RWPE2 (cell line): ENCODE measurements around the gene PRKAG2.

ENCODE experiments used
- ATAC-seq: fragments of 200-7000 bp; cut with Tn5 transposase; 3 replicates; pipeline ENCODE4 v1.9.1; 2021; ENCODE audit warnings: low read depth
- DNase-seq: peaks from one replicate; pipeline ENCODE4 v3.0.0-alpha.2; 2020; ENCODE audit warnings: low spot score
- H3K27ac ChIP-seq: fragments of 450-650 bp; 2 replicates; pipeline ENCODE4 v1.5.1; 2017; ENCODE audit warnings: mild to moderate bottlenecking; ENCODE audit not compliant: poor library complexity, severe bottlenecking
- H3K27me3 ChIP-seq: fragments of 250-450 bp; sonication (Bioruptor Pico); 2 replicates; pipeline ENCODE4 v1.5.1; 2021; ENCODE audit warnings: mild to moderate bottlenecking, moderate library complexity; ENCODE audit not compliant: insufficient read depth, poor library complexity, severe bottlenecking
- H3K36me3 ChIP-seq: fragments of 250-450 bp; sonication (Bioruptor Pico); 2 replicates; pipeline ENCODE4 v1.5.1; 2020; ENCODE audit warnings: low read depth, mild to moderate bottlenecking, moderate library complexity
- H3K4me1 ChIP-seq: fragments of 250-450 bp; sonication (Bioruptor Pico); 2 replicates; pipeline ENCODE4 v1.5.1; 2021; ENCODE audit warnings: mild to moderate bottlenecking, moderate library complexity; ENCODE audit not compliant: insufficient read depth, poor library complexity, severe bottlenecking
- H3K4me3 ChIP-seq: fragments of 250-450 bp; sonication (Bioruptor Pico); 2 replicates; pipeline ENCODE4 v1.5.1; 2021; ENCODE audit warnings: mild to moderate bottlenecking, moderate library complexity; ENCODE audit not compliant: severe bottlenecking
- H3K9me3 ChIP-seq: fragments of 250-450 bp; sonication (Bioruptor Pico); 2 replicates; pipeline ENCODE4 v1.5.1; 2021; ENCODE audit warnings: mild to moderate bottlenecking, moderate library complexity; ENCODE audit not compliant: severe bottlenecking
- TF ChIP-seq, protein P1 (sequence below): fragments of 450-650 bp; IDR thresholded peaks from one replicate; pipeline ENCODE4 v1.5.1; 2017; ENCODE audit warnings: mild to moderate bottlenecking, moderate library complexity; ENCODE audit not compliant: poor library complexity, severe bottlenecking

PRKAG2 gene

DNA sequence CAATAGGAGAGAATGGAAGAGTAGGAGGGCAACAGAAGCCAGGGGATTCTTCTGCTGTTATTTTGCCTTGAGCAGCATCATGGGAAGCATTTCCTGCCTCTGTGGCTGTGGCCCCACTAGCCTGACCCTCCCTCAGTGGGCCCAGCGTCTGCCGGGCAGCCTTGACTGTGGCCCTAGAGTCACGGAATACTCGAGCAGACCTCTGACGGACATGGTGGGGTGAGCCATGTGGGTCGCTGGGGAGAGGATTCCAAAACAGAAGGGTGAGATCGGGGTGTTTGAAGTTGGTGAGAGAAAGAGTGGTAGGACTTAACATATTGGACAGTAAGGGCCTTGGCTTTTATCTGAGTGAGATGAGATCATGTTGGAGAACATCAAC lies 8.3 kb upstream of the PRKAG2 start:
- no peaks in the 10 kb centered on the region for H3K4me1 ChIP-seq
- H3K36me3 ChIP-seq, result no peaks in the 10 kb centered on the region
- TF ChIP-seq, protein P1, sequence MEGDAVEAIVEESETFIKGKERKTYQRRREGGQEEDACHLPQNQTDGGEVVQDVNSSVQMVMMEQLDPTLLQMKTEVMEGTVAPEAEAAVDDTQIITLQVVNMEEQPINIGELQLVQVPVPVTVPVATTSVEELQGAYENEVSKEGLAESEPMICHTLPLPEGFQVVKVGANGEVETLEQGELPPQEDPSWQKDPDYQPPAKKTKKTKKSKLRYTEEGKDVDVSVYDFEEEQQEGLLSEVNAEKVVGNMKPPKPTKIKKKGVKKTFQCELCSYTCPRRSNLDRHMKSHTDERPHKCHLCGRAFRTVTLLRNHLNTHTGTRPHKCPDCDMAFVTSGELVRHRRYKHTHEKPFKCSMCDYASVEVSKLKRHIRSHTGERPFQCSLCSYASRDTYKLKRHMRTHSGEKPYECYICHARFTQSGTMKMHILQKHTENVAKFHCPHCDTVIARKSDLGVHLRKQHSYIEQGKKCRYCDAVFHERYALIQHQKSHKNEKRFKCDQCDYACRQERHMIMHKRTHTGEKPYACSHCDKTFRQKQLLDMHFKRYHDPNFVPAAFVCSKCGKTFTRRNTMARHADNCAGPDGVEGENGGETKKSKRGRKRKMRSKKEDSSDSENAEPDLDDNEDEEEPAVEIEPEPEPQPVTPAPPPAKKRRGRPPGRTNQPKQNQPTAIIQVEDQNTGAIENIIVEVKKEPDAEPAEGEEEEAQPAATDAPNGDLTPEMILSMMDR, result no peak
- peaks cover 8% of the 10 kb centered on the region for H3K27me3 ChIP-seq
- DNase-seq, result no peak
- ATAC-seq, result no peak
- H3K9me3 ChIP-seq, result no peaks in the 10 kb centered on the region
- H3K27ac ChIP-seq, result no peak overlapping the region
- H3K4me3 ChIP-seq, result no peak overlapping the region

DNA sequence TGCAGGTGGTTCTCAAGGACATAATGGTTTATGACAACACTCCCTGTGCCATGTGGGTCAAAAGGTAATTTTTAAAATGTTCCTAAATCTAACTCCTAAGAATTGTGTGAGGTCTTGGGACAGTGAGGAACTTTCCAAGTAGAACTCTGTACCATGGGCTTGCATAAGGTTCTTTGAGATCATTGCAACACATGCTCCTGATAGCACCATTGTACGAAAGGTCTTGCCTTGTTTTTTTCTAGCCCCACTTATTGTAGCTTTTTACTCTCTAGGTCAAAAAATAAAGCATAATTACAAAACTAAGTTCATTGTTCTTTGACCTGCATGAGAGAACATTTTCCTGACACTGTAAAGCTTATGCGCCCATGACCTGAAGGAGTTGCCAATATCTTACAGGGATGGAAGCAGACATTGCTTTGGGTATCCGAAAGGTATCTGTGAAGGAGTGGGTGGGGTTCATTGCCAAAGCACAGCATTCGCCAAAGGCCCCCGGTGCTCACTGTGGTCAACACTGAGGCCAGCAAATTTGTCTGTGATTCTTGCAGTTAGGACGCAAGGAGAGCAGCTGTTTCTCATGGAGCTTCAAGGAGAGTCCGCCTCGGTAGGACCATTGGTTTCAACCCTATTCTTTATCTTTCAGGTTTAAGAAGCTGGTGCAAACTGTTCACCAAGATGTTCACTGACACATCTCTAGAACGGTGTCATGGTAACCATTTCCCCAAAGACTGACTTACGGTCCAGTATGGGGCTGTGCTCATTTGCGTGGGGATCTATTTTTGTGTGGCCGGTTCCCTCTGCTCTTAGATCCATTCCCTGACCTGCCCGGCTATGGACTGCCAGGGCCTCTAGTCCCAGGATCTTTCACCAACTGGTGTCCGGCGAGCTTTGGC lies 7.6 kb upstream of the PRKAG2 start:
- TF ChIP-seq, protein P1, result no peak
- no peaks in the 10 kb centered on the region for H3K4me1 ChIP-seq
- H3K27ac ChIP-seq, result no peak overlapping the region
- no peaks in the 10 kb centered on the region for H3K9me3 ChIP-seq
- DNase-seq, result no peak
- ATAC-seq, result no peak
- H3K36me3 ChIP-seq, result no peaks in the 10 kb centered on the region
- H3K27me3 ChIP-seq, result peaks cover 8% of the 10 kb centered on the region
- no peak overlapping the region for H3K4me3 ChIP-seq

DNA sequence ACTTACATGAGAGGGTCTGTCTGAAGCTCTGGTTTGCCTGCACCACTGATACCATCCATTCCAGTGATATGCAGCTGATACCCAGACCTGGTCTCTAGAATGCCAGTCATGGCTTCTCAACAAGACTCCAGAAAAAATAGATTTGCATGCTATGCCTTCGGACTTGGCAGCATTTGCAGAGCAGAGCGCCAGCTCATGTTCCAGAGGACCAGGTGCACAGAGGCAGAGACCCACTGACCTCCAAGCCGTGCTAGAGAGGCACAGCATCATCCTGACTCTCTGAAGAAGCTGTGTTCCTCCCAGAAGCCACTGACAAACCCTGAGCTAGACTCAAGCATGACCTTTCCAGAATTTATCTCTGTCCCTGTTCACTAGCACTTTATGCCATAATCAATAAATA lies 6.9 kb upstream of the PRKAG2 start:
- no peak overlapping the region for H3K27ac ChIP-seq
- DNase-seq, result no peak
- no peaks in the 10 kb centered on the region for H3K4me1 ChIP-seq
- no peak overlapping the region for H3K4me3 ChIP-seq
- H3K27me3 ChIP-seq, result peaks cover 9% of the 10 kb centered on the region
- no peaks in the 10 kb centered on the region for H3K9me3 ChIP-seq
- ATAC-seq, result no peak
- TF ChIP-seq, protein P1, result no peak
- H3K36me3 ChIP-seq, result no peaks in the 10 kb centered on the region

DNA sequence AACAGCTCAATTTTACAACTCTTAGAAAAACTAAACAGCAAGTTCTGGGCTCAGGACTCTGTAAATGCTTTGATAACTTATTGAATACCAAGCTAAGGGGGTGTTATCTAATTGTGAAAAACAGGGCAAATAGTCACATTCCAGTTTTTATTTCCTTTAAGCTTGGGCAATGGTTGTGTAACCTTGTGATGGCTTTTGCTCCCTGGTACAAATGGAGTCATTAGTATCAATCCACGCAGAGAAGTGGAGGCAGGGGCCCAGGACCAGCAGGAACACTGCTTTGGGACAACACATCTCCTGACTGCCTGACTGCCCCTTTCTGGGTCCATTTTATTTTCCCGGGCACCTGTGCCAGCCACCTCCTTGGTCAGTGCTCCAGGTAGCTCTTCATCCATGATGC lies 5.8 kb upstream of the PRKAG2 start:
- no peaks in the 10 kb centered on the region for H3K36me3 ChIP-seq
- H3K4me3 ChIP-seq, result no peak overlapping the region
- H3K9me3 ChIP-seq, result no peaks in the 10 kb centered on the region
- peaks cover 17% of the 10 kb centered on the region for H3K27me3 ChIP-seq
- no peak overlapping the region for H3K27ac ChIP-seq
- DNase-seq (no peak), ATAC-seq (no peak)
- no peaks in the 10 kb centered on the region for H3K4me1 ChIP-seq
- TF ChIP-seq, protein P1, result no peak

DNA sequence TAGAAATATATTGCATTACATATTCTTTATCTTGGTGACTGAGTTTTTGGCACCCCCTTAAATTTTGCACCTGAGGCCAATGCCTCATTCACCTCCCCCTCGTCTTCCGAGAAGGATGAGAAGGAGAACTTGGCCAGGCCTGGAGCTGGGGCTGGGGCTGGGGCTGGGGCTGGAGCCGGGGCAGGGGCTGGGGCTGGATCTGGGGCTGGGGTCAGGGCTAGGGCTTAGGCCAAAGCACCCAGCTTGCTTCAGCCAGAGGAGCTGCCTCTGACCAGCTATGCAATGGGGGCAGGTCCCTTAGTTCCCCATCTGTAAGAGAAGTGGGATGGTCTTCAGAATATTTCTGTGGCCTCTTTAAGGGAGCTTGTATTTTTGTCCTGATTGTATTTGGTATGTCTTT lies 3.8 kb upstream of the PRKAG2 start:
- no peak overlapping the region for H3K4me3 ChIP-seq
- H3K27ac ChIP-seq, result no peak overlapping the region
- no peak for DNase-seq
- ATAC-seq, result no peak
- H3K36me3 ChIP-seq, result no peaks in the 10 kb centered on the region
- H3K27me3 ChIP-seq, result peaks cover 23% of the 10 kb centered on the region
- no peaks in the 10 kb centered on the region for H3K4me1 ChIP-seq
- TF ChIP-seq, protein P1, result no peak
- no peaks in the 10 kb centered on the region for H3K9me3 ChIP-seq
